NOMO-1 (cell line): ENCODE results near the gene BUB1.
"Not testable (repeated sequence)": the region's sequence is repeated elsewhere in the genome, so short reads cannot be mapped to it uniquely, and the experiment has no call there.

Experiments
- DNase-seq, 2 experiments: peaks; one replicate each; lab custom pipeline; 2025; ENCODE audit not compliant: unreplicated experiment in 2 of 2; lab: John Stamatoyannopoulos, UW

BUB1 gene

GRCh38 chr2:110659248-110659647 is 18.6 kb downstream of the BUB1 start:
- DNase-seq = no peak

GRCh38 chr2:110657724-110658305 is 20.0 kb downstream of the BUB1 start:
- DNase-seq = no peak

- DNase-seq = no peak
These were observed 22.2 kb downstream of the BUB1 start for GRCh38 chr2:110655701-110656100.

- DNase-seq = no peak
These were observed 24.0 kb downstream of the BUB1 start for GRCh38 chr2:110653861-110654260.

GRCh38 chr2:110650346-110650745 is 27.5 kb downstream of the BUB1 start:
- no peak for DNase-seq

- no peak for DNase-seq
These were observed 30.1 kb downstream of the BUB1 start for GRCh38 chr2:110647777-110648176.

- no peak for DNase-seq
These were observed 32.2 kb downstream of the BUB1 start for GRCh38 chr2:110645616-110646015.

- DNase-seq = no peak
These were observed 33.5 kb downstream of the BUB1 start for GRCh38 chr2:110644357-110644756.

GRCh38 chr2:110642360-110642759 is 35.5 kb downstream of the BUB1 start:
- DNase-seq = no peak

GRCh38 chr2:110639972-110640371 is 37.9 kb downstream of the BUB1 start:
- no peak for DNase-seq

GRCh38 chr2:110638952-110639695 is 38.7 kb downstream of the BUB1 start:
- DNase-seq = no peak

GRCh38 chr2:110638004-110638403 is 39.9 kb downstream of the BUB1 start:
- DNase-seq = no peak

GRCh38 chr2:110637093-110637492 is 40.8 kb downstream of the BUB1 start:
- no peak for DNase-seq

- not testable (repeated sequence) for DNase-seq
These were observed 41.8 kb downstream of the BUB1 start for GRCh38 chr2:110635949-110636628.

- DNase-seq = not testable (repeated sequence)
These were observed 50.5 kb downstream of the BUB1 start for GRCh38 chr2:110627348-110627747.

GRCh38 chr2:110619326-110619939 is 58.4 kb downstream of the BUB1 start:
- not testable (repeated sequence) for DNase-seq

- not testable (repeated sequence) for DNase-seq
These were observed 63.9 kb downstream of the BUB1 start for GRCh38 chr2:110613927-110614326.

- DNase-seq = not testable (repeated sequence)
These were observed 67.1 kb downstream of the BUB1 start for GRCh38 chr2:110610613-110611250.

GRCh38 chr2:110609843-110610612 is 67.8 kb downstream of the BUB1 start:
- not testable (repeated sequence) for DNase-seq
